Spleen (tissue), 7 donors: Measurements from ENCODE around the gene CAMK2G.

Experiments used
- CTCF ChIP-seq, 11 experiments: fragments of 200-600 bp in 7 of 11; fragments of 450-650 bp in 4 of 11; sonication (generic) in 4 of 11; IDR thresholded peaks in 8 of 11; conservative IDR thresholded peaks in 3 of 11; 1 replicate in 7 of 11; 2 replicates in 4 of 11; pipeline versions ENCODE4 v1.4.0 to v1.8.0; 2016 to 2021; ENCODE audit warnings: antibody characterized with exemption in 11 of 11, inconsistent platforms in 4 of 11, mild to moderate bottlenecking in 1 of 11
- POLR2A ChIP-seq, 3 donors: fragments of 450-650 bp; IDR thresholded peaks; one replicate each; pipeline ENCODE4 v1.5.1; 2017; ENCODE audit warnings: antibody characterized with exemption in 3 of 3, mild to moderate bottlenecking in 1 of 3
- POLR2AphosphoS5 ChIP-seq, 3 donors: sonication (generic); formaldehyde crosslinking; IDR thresholded peaks; one replicate each; pipeline ENCODE4 v1.5.1; 2017; ENCODE audit warnings: antibody characterized with exemption in 3 of 3
- donor health status: DM: no; HTN: no; CAD: no; lungs with moderate emphysema.
- donor health status: DM: no; HTN: no; CAD: no.
- donor health status: DM: no; HTN: no; CAD: no.

- TF ChIP-seq CTCF (IDR thresholded peaks at IDR 0.05 in 8 of 11, conservative IDR thresholded peaks at IDR 0.05 in 3 of 11) (no peak), POLR2AphosphoS5 (IDR thresholded peaks at IDR 0.05) (no peak), POLR2A (IDR thresholded peaks at IDR 0.05) (no peak)
These were observed 109.3 kb downstream of the CAMK2G start for GRCh38 chr10:73765066-73765465.
